KOPT-K1 (cell line): ENCODE measurements around the gene C17orf50.

Source experiments
- H3K27ac ChIP-seq: fragments of 200-600 bp; sonication (generic); 2 replicates; pipeline ENCODE4 v1.5.1; 2016; ENCODE audit warnings: antibody characterized with exemption, mild to moderate bottlenecking, low read depth, low read length; ENCODE audit not compliant: poor library complexity, severe bottlenecking
- H3K36me3 ChIP-seq: fragments of 200-600 bp; sonication (generic); 2 replicates; pipeline ENCODE4 v1.5.1; 2017; ENCODE audit warnings: antibody characterized with exemption, mild to moderate bottlenecking, low read length, moderate library complexity; ENCODE audit not compliant: insufficient read depth
- H3K9me3 ChIP-seq: fragments of 200-600 bp; sonication (generic); 2 replicates; pipeline ENCODE4 v1.5.1; 2017; ENCODE audit warnings: antibody characterized with exemption, low read length, mild to moderate bottlenecking; ENCODE audit not compliant: insufficient read depth, poor library complexity, severe bottlenecking

C17orf50 gene

GRCh38 chr17:35757243-35757642 is 3.4 kb upstream of the C17orf50 start:
- H3K9me3 ChIP-seq = no peaks in the 10 kb centered on the region
- no peak overlapping the region for H3K27ac ChIP-seq
- H3K36me3 ChIP-seq = no peaks in the 10 kb centered on the region

DNA sequence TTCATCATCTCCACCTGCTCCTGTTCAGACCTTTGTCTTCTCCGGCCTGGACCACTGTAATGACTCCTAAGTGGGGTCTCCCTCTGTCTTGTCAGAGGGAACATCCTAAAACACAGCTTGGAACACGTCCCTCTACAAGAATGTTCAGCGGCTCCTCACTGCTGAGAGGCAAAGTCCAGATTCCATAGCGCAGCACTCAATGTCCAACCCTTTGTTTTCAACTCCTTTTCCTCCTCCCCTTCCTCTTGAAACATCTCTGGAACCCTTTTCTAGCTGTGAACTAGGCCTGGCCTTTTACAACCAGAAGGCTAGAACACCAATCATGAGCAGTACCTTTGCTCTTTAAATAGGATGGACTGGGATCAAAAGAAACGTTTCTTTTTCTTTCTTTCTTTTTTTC is 914 bp downstream of the C17orf50 start:
- no peak overlapping the region for H3K27ac ChIP-seq
- H3K9me3 ChIP-seq = no peaks in the 10 kb centered on the region
- no peaks in the 10 kb centered on the region for H3K36me3 ChIP-seq

GRCh38 chr17:35763767-35764122 is 3.1 kb downstream of the C17orf50 start:
- no peaks in the 10 kb centered on the region for H3K9me3 ChIP-seq
- no peaks in the 10 kb centered on the region for H3K36me3 ChIP-seq
- peak overlapping the region; percentile 48 for H3K27ac ChIP-seq

DNA sequence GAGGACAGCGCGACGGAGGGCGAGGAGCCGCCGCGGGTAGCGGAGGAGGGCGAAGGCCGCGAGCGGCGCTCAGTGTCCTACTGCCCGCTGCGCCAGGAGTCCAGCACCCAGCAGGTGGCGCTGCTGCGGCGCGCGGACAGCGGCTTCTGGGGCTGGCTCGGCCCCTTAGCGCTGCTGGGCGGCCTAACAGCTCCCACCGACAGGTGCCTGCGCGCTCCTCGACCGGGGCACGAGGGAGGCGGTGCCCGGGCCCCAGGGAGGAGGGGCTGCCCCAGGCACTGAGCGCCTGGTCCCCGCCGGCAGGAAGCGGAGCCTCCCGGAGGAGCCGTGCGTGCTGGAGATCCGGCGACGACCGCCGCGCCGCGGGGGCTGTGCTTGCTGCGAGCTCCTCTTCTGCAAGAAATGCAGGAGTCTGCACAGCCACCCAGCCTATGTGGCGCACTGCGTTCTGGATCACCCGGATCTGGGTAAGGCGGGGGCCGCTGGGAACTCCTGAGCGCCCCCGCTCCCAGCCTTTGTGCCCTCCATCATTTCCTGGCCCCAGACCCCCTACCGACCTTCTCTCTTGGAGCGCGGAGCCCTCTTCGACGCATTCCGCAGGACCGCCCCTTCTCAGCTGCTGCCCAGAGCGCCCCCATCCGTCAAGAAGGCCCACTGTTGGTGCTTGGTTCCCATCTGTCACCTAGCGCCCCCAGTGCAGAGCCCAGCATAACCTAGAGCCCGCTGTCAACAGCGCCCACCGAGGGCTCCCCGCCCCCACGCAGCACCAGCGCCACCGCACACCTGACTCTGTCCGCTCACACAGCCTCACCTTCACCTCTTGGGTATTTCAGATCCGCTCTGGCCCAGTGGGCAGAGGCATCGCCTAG is 3.7 kb downstream of the C17orf50 start:
- H3K9me3 ChIP-seq = no peaks in the 10 kb centered on the region
- no peaks in the 10 kb centered on the region for H3K36me3 ChIP-seq
- H3K27ac ChIP-seq = peak overlapping the region; percentile 48

DNA sequence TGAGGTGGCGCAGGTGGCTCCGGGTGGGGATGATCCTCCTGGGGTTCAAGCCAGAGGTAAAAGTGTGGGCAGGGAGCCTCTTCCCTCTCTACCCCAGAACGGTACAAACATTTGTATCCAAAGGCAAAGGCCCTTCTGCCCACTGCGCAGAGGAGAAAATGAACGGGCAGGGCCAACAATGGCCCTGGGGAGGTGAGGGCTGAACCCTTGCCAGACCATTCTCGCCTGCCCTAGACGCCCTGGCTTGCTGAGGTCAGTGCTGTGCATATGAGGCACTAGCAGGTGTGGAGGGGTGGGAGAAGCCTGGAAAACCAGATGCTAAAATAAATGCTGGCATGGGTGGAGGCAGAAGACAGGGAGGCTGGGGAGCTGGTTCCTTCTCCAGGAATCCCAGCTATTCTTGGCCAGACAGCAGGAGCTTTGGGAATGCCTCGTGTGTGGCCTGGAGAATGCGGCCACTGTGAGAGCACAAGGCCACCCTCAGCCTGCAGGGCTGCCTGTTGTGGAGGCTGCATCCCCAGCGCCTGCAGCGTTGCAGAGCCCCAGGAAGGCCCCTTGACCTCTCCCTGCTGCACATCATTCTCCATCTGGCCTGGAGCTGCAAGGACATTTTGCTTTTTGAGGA is 4.5 kb downstream of the C17orf50 start:
- Histone ChIP-seq H3K27ac (peak overlapping the region; percentile 48), H3K36me3 (no peaks in the 10 kb centered on the region), H3K9me3 (no peaks in the 10 kb centered on the region)

DNA sequence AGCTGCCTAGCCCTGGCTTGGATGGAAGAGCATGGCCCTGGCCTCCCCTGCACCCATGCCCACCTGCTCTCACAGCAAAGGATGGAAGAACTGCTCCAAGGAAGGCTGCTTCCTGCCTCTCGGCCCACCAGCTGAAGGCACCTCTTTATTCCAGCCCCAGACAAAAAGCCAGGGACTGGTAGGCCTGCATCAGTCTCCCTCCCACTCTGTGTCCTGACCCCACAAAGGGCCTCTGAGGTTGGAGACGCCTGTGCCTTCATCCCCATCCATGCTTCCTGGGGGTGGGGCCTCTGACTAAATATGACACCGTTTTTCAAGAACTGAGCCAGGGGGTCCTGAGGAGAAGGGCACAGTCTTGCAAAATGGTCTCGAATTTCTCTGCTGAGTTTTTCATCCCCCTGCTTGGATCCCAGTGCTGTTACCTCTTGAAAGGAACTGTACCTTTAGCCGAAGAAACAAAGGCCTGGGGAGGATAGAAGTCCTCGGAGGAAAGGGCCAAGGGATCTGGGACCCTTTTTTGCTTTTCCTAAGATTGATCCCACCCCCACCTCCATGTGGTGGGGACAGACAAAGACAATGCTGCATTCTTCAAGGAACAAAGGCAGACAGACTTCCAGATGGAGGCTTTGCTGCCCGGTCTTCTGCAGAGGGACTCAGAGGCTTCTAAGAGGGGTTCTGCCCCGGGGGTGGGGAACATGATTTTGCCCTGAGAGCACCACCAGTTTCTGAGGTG is 5.2 kb downstream of the C17orf50 start:
- H3K9me3 ChIP-seq = no peaks in the 10 kb centered on the region
- no peak overlapping the region for H3K27ac ChIP-seq
- no peaks in the 10 kb centered on the region for H3K36me3 ChIP-seq

GRCh38 chr17:35766489-35766877 is 5.8 kb downstream of the C17orf50 start:
- H3K36me3 ChIP-seq = no peaks in the 10 kb centered on the region
- H3K9me3 ChIP-seq = no peaks in the 10 kb centered on the region
- no peak overlapping the region for H3K27ac ChIP-seq

DNA sequence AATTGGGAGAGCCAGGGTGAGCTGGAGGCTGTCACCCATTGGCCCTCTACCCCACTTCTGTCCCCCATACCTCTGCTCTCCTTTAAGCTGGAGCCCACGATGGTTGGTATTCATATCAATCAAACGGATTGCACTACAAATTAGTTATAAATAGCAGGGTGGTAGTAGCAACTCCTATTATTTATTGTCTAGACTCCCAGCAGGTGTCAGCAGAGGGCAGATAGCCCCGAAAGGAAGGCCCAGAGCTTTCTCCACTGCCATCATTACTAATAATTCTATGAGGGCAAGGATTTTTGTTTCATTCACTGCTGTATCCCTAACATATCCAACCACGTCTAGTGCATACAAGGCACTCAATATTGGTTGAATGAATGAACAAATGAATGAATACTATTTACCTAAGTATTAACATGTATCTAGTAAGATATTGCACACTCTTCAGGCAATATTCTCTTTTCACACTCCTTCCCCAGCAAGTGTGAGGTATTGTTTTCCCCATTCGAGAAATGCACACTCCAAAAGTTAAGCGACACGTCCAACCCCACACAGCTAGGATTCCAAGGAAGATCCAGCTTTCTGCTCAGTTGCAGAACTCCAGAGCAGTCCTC is 6.3 kb downstream of the C17orf50 start:
- Histone ChIP-seq H3K27ac (no peak overlapping the region), H3K36me3 (no peaks in the 10 kb centered on the region), H3K9me3 (no peaks in the 10 kb centered on the region)

DNA sequence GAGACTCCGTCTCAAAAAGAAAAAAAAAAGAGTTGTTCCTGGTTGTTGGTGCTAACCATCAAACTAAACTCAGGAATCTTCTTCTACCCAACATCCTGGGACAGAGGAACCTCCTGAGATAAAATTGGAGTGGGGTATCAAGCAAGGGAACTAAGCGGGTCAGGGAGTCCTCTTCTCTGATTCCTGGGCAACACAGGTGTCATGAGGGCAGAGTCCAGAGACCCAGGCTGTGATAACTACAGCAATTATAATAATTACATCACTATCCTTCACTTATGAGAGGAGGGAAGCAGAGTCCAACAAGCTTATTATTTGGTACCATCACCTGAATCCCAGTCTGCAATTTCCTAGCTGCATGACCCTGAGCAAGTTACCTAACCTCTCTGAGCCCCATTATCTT is 8.1 kb downstream of the C17orf50 start:
- no peaks in the 10 kb centered on the region for H3K36me3 ChIP-seq
- H3K9me3 ChIP-seq = no peaks in the 10 kb centered on the region
- H3K27ac ChIP-seq = no peak overlapping the region

DNA sequence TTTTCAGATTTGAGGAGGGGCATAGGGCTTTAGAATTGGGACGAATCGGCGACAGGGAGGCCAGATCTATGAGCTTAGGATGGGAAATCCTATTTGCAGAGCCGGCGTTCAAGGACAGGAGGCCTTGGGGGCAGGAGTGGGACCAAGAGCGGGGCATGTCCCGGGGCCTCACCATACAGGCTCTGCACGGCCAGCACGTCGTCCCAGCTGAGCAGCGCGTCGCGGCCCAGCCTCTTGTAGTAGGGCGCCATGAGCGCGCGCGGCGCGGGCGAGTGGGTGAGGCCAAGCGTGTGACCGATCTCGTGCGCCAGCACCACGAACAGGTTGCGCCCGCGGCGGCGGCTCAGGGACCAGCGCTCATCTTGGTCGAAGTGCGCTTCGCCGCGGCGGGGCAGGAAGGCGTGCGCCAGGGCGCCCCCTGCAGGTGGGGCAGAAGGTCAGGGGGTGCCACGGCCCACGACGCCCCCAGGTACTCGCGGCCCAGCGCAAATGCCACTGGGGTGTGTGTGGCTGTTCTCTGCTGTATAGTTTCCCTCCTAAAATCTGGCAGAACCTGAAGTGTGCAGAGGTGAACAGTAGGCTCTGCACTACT is 9.3 kb downstream of the C17orf50 start:
- Histone ChIP-seq H3K27ac (no peak overlapping the region), H3K9me3 (no peaks in the 10 kb centered on the region), H3K36me3 (no peaks in the 10 kb centered on the region)

- no peaks in the 10 kb centered on the region for H3K9me3 ChIP-seq
- no peaks in the 10 kb centered on the region for H3K36me3 ChIP-seq
- peak overlapping the region; percentile 34 for H3K27ac ChIP-seq
Measured at GRCh38 chr17:35773129-35773528, 12.4 kb downstream of the C17orf50 start.

DNA sequence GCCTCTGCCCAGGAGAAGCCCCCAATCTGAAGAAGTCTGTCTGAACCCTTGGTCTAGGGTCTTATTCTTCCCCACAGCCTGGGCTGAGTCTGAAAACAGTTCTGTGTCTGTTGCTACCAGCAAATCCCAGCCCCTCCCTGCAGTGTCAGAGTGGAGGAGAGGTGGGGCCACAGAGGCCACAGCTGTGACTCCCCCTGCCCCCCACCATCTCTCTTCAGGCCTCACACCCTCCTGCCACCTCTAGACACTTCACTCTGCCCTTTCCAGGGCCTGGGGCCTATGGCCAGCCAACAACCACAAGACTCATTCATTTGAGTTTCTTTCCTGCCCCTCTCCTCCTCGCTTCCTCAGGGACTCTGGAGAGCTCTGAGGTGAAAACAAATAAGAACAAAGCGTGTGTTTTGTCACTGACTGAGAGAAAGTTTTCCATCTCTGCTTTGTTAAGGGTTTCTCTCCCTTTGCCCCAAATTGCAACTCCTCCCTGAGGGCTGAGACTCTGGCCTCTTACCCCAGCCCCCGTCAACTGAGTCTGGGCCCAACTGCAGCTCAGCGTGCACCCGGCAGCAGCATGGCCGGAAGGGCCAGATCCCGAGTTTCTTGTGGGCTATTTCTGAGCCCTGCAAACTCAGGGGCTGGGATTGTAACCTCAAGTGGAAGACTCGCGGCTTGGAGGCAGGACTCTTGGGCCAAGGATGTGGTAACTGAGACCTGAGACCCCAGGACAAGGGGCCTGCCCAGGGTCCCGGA is 13.2 kb downstream of the C17orf50 start:
- Histone ChIP-seq H3K27ac (peak overlapping the region; percentile 34), H3K9me3 (no peaks in the 10 kb centered on the region), H3K36me3 (no peaks in the 10 kb centered on the region)

GRCh38 chr17:35774499-35774898 is 13.8 kb downstream of the C17orf50 start:
- no peaks in the 10 kb centered on the region for H3K9me3 ChIP-seq
- no peaks in the 10 kb centered on the region for H3K36me3 ChIP-seq
- no peak overlapping the region for H3K27ac ChIP-seq

DNA sequence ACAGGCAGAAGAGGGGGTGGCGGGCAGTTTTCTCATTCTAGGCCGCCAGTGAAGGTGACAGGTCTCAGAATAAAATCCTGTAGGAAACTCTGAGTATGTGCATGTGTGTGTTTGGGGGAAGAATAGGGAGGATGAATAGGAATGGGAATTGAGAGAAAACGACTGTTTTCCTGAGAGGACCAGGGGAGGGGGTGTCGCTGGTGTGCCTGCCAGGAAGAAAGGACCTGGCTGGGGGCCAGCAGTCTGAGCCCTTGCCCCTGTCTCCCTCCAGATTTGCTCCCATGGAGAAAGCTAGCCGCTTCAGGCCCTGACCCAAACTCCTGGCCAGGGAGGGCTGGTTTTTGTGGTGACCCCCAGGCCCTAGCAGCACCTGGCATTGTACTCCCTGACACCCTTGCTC is 14.4 kb downstream of the C17orf50 start:
- Histone ChIP-seq H3K27ac (no peak overlapping the region), H3K36me3 (no peaks in the 10 kb centered on the region), H3K9me3 (no peaks in the 10 kb centered on the region)
